Testis (tissue), 2 donors: ENCODE results near the gene MYOCD.

Experiments used
- POLR2A ChIP-seq: fragments of 450-650 bp; IDR thresholded peaks from one replicate; pipeline ENCODE4 v1.6.1; 2017; ENCODE audit warnings: antibody characterized with exemption, mild to moderate bottlenecking, moderate library complexity
- TF ChIP-seq, protein P1 (sequence below), 3 experiments: fragments of 450-650 bp in 2 of 3; fragments of 200-600 bp in 1 of 3; sonication (generic) in 1 of 3; IDR thresholded peaks; one replicate each; pipeline ENCODE4 v1.5.1; 2016 to 2019; ENCODE audit warnings: antibody characterized with exemption in 3 of 3, mild to moderate bottlenecking in 2 of 3, moderate library complexity in 1 of 3

DNA sequence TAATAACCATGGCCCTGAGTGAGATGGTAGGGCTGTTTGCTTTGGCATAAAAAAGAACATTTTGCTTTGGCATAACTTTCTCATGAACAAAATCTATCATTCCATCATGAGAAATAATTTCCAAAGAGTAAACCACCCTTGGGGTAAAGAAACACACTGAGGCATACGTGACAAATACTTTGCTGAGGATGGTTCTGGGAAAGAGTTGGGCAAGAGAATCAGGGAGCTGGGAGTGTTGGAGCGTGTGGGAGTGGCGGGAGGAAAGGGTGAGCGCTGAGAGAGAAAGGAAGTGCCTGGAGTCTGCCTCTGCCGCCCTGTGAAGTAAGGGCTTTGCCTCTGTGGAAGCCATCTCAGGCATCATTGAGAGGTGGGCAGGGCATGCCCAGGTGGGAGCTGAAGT, 63.4 kb downstream of the MYOCD start:
- TF ChIP-seq, protein P1, sequence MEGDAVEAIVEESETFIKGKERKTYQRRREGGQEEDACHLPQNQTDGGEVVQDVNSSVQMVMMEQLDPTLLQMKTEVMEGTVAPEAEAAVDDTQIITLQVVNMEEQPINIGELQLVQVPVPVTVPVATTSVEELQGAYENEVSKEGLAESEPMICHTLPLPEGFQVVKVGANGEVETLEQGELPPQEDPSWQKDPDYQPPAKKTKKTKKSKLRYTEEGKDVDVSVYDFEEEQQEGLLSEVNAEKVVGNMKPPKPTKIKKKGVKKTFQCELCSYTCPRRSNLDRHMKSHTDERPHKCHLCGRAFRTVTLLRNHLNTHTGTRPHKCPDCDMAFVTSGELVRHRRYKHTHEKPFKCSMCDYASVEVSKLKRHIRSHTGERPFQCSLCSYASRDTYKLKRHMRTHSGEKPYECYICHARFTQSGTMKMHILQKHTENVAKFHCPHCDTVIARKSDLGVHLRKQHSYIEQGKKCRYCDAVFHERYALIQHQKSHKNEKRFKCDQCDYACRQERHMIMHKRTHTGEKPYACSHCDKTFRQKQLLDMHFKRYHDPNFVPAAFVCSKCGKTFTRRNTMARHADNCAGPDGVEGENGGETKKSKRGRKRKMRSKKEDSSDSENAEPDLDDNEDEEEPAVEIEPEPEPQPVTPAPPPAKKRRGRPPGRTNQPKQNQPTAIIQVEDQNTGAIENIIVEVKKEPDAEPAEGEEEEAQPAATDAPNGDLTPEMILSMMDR (IDR thresholded peaks at IDR 0.05), result no peak
- TF ChIP-seq POLR2A, result no peak
